ENCODE measurements around the gene AMZ1. TPM values are rescaled to one million over a fixed set of nuclear protein-coding genes. Genes with fewer than 3 reads are reported as not detected.

Gene AMZ1
- total RNA-seq, 2 donors from 2014 or later, result not detected

- no peaks in the 10 kb centered on the region for H3K9me3 ChIP-seq
- 85 to 91% methylated on average over 2 of the region's 2 CpGs for WGBS, 2 donors
- H3K36me3 ChIP-seq (replicated peaks in 1 of 2; ENCODE audit: insufficient read depth in 1 of 2, low read depth in 2 of 2), result no peaks in the 10 kb centered on the region
- no peaks in the 10 kb centered on the region for H3K4me1 ChIP-seq
- intact Hi-C loops (cut with DNase I), result no loop called here
- DNase-seq (no peak), ATAC-seq (no peak)
- no peak overlapping the region for H3K27ac ChIP-seq
- no peak for TF ChIP-seq POLR2A (IDR thresholded peaks at IDR 0.05)
- TF ChIP-seq, protein P1, sequence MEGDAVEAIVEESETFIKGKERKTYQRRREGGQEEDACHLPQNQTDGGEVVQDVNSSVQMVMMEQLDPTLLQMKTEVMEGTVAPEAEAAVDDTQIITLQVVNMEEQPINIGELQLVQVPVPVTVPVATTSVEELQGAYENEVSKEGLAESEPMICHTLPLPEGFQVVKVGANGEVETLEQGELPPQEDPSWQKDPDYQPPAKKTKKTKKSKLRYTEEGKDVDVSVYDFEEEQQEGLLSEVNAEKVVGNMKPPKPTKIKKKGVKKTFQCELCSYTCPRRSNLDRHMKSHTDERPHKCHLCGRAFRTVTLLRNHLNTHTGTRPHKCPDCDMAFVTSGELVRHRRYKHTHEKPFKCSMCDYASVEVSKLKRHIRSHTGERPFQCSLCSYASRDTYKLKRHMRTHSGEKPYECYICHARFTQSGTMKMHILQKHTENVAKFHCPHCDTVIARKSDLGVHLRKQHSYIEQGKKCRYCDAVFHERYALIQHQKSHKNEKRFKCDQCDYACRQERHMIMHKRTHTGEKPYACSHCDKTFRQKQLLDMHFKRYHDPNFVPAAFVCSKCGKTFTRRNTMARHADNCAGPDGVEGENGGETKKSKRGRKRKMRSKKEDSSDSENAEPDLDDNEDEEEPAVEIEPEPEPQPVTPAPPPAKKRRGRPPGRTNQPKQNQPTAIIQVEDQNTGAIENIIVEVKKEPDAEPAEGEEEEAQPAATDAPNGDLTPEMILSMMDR (IDR thresholded peaks at IDR 0.05), result no peak
- H3K4me3 ChIP-seq, result no peak overlapping the region
- H3K27me3 ChIP-seq, result no peaks in the 10 kb centered on the region
These were observed 30.8 kb upstream of the AMZ1 start for GRCh38 chr7:2657208-2657607.

GRCh38 chr7:2657920-2658671, 29.9 kb upstream of the AMZ1 start:
- intact Hi-C loops (cut with DNase I), result no loop called here
- no peak for ATAC-seq

GRCh38 chr7:2658941-2659340, 29.1 kb upstream of the AMZ1 start:
- WGBS, 2 donors, result 93% methylated on average over 15 of the region's 15 CpGs; no CpG with 5 or more reads in 1 of the 2 donors
- Histone ChIP-seq H3K36me3 (replicated peaks in 1 of 2; ENCODE audit: insufficient read depth in 1 of 2, low read depth in 2 of 2) (no peaks in the 10 kb centered on the region), H3K9me3 (no peaks in the 10 kb centered on the region), H3K4me3 (no peak overlapping the region), H3K27me3 (no peaks in the 10 kb centered on the region), H3K27ac (no peak overlapping the region), H3K4me1 (no peaks in the 10 kb centered on the region)
- no peak for TF ChIP-seq POLR2A (IDR thresholded peaks at IDR 0.05)
- TF ChIP-seq, protein P1 (IDR thresholded peaks at IDR 0.05), result no peak
- intact Hi-C loops (cut with DNase I), result no loop called here
- ATAC-seq (no peak), DNase-seq (no peak)

More at GRCh38 chr7:2657920-2658671, 29.9 kb upstream of the AMZ1 start:
- no peaks in the 10 kb centered on the region for H3K4me1 ChIP-seq
- WGBS, 2 donors, result 93 to 94% methylated on average over 11 to 30 of the region's 33 CpGs
- DNase-seq, result no peak
- H3K9me3 ChIP-seq, result no peaks in the 10 kb centered on the region
- no peak overlapping the region for H3K4me3 ChIP-seq
- no peaks in the 10 kb centered on the region for H3K27me3 ChIP-seq
- no peak overlapping the region for H3K27ac ChIP-seq
- TF ChIP-seq, protein P1 (IDR thresholded peaks at IDR 0.05), result no peak
- no peak for TF ChIP-seq POLR2A (IDR thresholded peaks at IDR 0.05)
- H3K36me3 ChIP-seq (replicated peaks in 1 of 2; ENCODE audit: insufficient read depth in 1 of 2, low read depth in 2 of 2), result no peaks in the 10 kb centered on the region

DNA sequence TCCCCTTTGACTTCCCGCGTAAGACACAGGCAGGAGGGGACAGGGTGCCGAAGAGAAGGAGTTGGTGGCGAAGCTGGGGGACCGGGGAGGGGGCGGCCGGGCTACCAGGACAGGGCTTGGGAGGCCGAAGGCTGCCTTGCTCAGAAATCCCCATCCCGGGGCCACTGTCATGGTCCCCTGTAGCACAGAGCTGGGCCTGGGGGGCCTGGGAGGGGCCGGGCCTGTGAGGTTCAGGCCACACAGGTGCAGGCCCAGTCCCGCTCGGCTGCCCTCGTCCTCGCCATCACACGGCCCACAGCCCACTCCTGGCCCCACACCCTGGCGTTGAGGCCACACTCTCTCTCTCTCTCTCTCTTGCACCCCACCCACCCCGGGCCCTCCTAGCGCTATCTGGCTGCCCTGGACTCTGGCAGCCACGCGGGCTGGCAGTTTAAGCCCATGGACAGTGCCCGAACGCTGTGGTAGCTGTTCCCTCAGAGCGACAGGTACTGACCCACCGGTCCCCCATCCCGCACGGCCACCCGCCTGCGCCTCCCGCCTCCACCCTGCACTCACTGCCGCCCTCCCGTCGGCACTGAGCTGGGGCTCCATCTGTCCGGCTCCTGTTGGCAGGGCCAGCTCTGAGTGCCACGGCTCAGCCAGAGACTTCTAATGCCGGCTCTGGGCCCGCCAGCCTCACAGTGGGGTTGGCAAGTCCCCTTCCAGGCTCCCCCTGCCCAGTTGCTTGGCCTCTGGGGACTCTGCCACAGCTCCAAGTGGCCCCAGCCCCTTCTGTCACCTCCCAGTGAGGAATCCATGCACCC, 28.2 kb upstream of the AMZ1 start:
- ATAC-seq (no peak), DNase-seq (no peak)
- Histone ChIP-seq H3K36me3 (replicated peaks in 1 of 2; ENCODE audit: insufficient read depth in 1 of 2, low read depth in 2 of 2) (no peaks in the 10 kb centered on the region), H3K4me3 (no peak overlapping the region), H3K9me3 (no peaks in the 10 kb centered on the region), H3K4me1 (no peaks in the 10 kb centered on the region), H3K27ac (no peak overlapping the region), H3K27me3 (no peaks in the 10 kb centered on the region)
- 86 to 89% methylated on average over 15 to 31 of the region's 36 CpGs for WGBS, 2 donors
- intact Hi-C loops (cut with DNase I), result no loop called here
- TF ChIP-seq, protein P1 (IDR thresholded peaks at IDR 0.05), result no peak
- TF ChIP-seq POLR2A (IDR thresholded peaks at IDR 0.05), result no peak

All from body of pancreas (tissue), 4 donors.